Stimulated activated CD4-positive, alpha-beta T cell treated with anti-CD3 and anti-CD28 coated beads, TNF-alpha, amount 100 ng/mL, for 48 hours (primary cell): ENCODE measurements around the gene KDM6A.
"Not testable (repeated sequence)": the region's sequence is repeated elsewhere in the genome, so short reads cannot be mapped to it uniquely, and the experiment has no call there.

Source experiments
- DNase-seq, 3 donors: peaks; one replicate each; pipeline ENCODE4 v3.0.0-alpha.2; 2020; ENCODE audit warnings: low read depth in 3 of 3

KDM6A gene

GRCh38 chrX:44872821-44873414, at the start of gene KDM6A:
TSS of gene KDM6A (plus strand) at chrX:44873188. CDS start at chrX:44873552, 364 bp downstream.
- peak; percentile 84 to 99 (median 93) for DNase-seq

GRCh38 chrX:44823193-44823592, 49.8 kb upstream of the KDM6A start:
- not testable (repeated sequence) for DNase-seq

- no peak for DNase-seq
Measured at GRCh38 chrX:44828008-44828605, 44.9 kb upstream of the KDM6A start.

- no peak for DNase-seq
Measured at GRCh38 chrX:44829832-44830231, 43.2 kb upstream of the KDM6A start.

GRCh38 chrX:44842550-44843317, 30.3 kb upstream of the KDM6A start:
- no peak for DNase-seq

GRCh38 chrX:44843318-44843702, 29.7 kb upstream of the KDM6A start:
- no peak for DNase-seq

GRCh38 chrX:44843753-44844152, 29.2 kb upstream of the KDM6A start, which contains the start of gene DUSP21:
TSS of gene DUSP21 (plus strand) at chrX:44844021. CDS start at chrX:44844133, 112 bp downstream.
- no peak for DNase-seq

GRCh38 chrX:44844204-44844603, 28.8 kb upstream of the KDM6A start:
- DNase-seq: no peak

- DNase-seq: not testable (repeated sequence)
Measured at GRCh38 chrX:44850891-44851290, 22.1 kb upstream of the KDM6A start.

- DNase-seq: no peak
Measured at GRCh38 chrX:44871114-44871645, 1.8 kb upstream of the KDM6A start.

- peak in 1 of 3 donors; percentile 19 for DNase-seq
Measured at GRCh38 chrX:44871931-44872820, 812 bp upstream of the KDM6A start.

- peak in 1 of 3 donors; percentile 51 for DNase-seq
Measured at GRCh38 chrX:44873415-44874276, 658 bp downstream of the KDM6A start.

GRCh38 chrX:44874420-44875184, 1.6 kb downstream of the KDM6A start:
- peak in 1 of 3 donors; percentile 40 for DNase-seq

GRCh38 chrX:44875185-44875489, 2.1 kb downstream of the KDM6A start:
- no peak for DNase-seq

- DNase-seq: no peak
Measured at GRCh38 chrX:44876086-44876485, 3.1 kb downstream of the KDM6A start.

- no peak for DNase-seq
Measured at GRCh38 chrX:44876767-44877166, 3.8 kb downstream of the KDM6A start.

- DNase-seq: no peak
Measured at GRCh38 chrX:44878780-44879179, 5.8 kb downstream of the KDM6A start.

GRCh38 chrX:44881549-44881948, 8.6 kb downstream of the KDM6A start:
- DNase-seq: no peak

GRCh38 chrX:44882635-44883034, 9.6 kb downstream of the KDM6A start:
- no peak for DNase-seq

GRCh38 chrX:44884944-44885343, 12.0 kb downstream of the KDM6A start:
- DNase-seq: no peak
